GM23338 (cell line): Measurements from ENCODE around the gene SEC23IP. TPM values are rescaled to one million over a fixed set of nuclear protein-coding genes. Genes with fewer than 3 reads are reported as not detected.

Experiments
- ATAC-seq: fragments of 200-7000 bp; cut with Tn5 transposase; 3 replicates; pipeline ENCODE4 v1.9.1; 2020
- DNase-seq: peaks from one replicate; pipeline ENCODE4 v3.0.0-alpha.2; 2015; ENCODE audit warnings: low spot score
- H2AFZ ChIP-seq: fragments of 200-600 bp; sonication (generic); 2 replicates; pipeline ENCODE4 v1.8.0; 2016; ENCODE audit warnings: antibody characterized with exemption, mild to moderate bottlenecking, moderate library complexity
- H3F3A ChIP-seq: fragments of 200-600 bp; sonication (generic); replicated peaks from 2 replicates; pipeline ENCODE4 v1.8.0; 2017; ENCODE audit warnings: antibody characterized with exemption, mixed run types, low read depth
- H3K27ac ChIP-seq: fragments of 200-600 bp; sonication (generic); 2 replicates; pipeline ENCODE4 v1.6.1; 2016; ENCODE audit warnings: low read depth
- H3K27me3 ChIP-seq: fragments of 200-600 bp; sonication (generic); 2 replicates; pipeline ENCODE4 v1.8.0; 2016; ENCODE audit warnings: mild to moderate bottlenecking, mixed run types, moderate library complexity; ENCODE audit not compliant: insufficient read depth
- H3K36me3 ChIP-seq: fragments of 200-600 bp; sonication (generic); 2 replicates; pipeline ENCODE4 v1.8.0; 2016; ENCODE audit warnings: mild to moderate bottlenecking; ENCODE audit not compliant: insufficient read depth
- H3K4me1 ChIP-seq: fragments of 200-600 bp; sonication (generic); 2 replicates; pipeline ENCODE4 v1.8.0; 2016; ENCODE audit warnings: mild to moderate bottlenecking, moderate library complexity; ENCODE audit not compliant: insufficient read depth
- H3K4me2 ChIP-seq: fragments of 200-600 bp; sonication (generic); 2 replicates; pipeline ENCODE4 v1.7.1; 2017; ENCODE audit warnings: mixed run types
- H3K4me3 ChIP-seq: fragments of 200-600 bp; sonication (generic); 2 replicates; pipeline ENCODE4 v1.6.1; 2016; ENCODE audit warnings: mixed run types
- H3K79me2 ChIP-seq: fragments of 200-600 bp; sonication (generic); replicated peaks from 2 replicates; pipeline ENCODE4 v1.8.0; 2017; ENCODE audit warnings: mild to moderate bottlenecking; ENCODE audit not compliant: insufficient read depth
- H3K9me2 ChIP-seq: fragments of 200-600 bp; sonication (generic); 2 replicates; pipeline ENCODE4 v1.8.0; 2017; ENCODE audit not compliant: insufficient read depth
- H4K20me1 ChIP-seq: fragments of 200-600 bp; sonication (generic); replicated peaks from 2 replicates; pipeline ENCODE4 v1.8.0; 2017; ENCODE audit warnings: mild to moderate bottlenecking; ENCODE audit not compliant: insufficient read depth
- H3K27ac Mint-ChIP-seq: 2 replicates; pipeline ENCODE4 v1.8.0; 2020; ENCODE audit warnings: inconsistent platforms, mild to moderate bottlenecking, moderate library complexity, mixed read lengths
- H3K27me3 Mint-ChIP-seq: 3 replicates; pipeline ENCODE4 v1.8.0; 2022; ENCODE audit warnings: low read depth, mild to moderate bottlenecking, moderate library complexity, mixed read lengths, inconsistent platforms; ENCODE audit not compliant: insufficient read depth, poor library complexity
- H3K36me3 Mint-ChIP-seq: 3 replicates; pipeline ENCODE4 v1.8.0; 2021; ENCODE audit warnings: low read depth, mild to moderate bottlenecking, inconsistent platforms, moderate library complexity, mixed read lengths
- H3K4me1 Mint-ChIP-seq: 3 replicates; pipeline ENCODE4 v1.8.0; 2020; ENCODE audit warnings: mild to moderate bottlenecking, inconsistent platforms, mixed read lengths
- H3K4me3 Mint-ChIP-seq: 3 replicates; pipeline ENCODE4 v1.8.0; 2021; ENCODE audit warnings: moderate library complexity, mild to moderate bottlenecking, inconsistent platforms, mixed read lengths
- H3K9me3 Mint-ChIP-seq: 3 replicates; pipeline ENCODE4 v1.8.0; 2020; ENCODE audit warnings: moderate library complexity, mild to moderate bottlenecking, inconsistent platforms, mixed read lengths
- CREB1 ChIP-seq: fragments of 250-450 bp; sonication (Bioruptor Pico); IDR thresholded peaks from 2 replicates; pipeline ENCODE4 v1.5.0; 2020; ENCODE audit warnings: low read depth, mild to moderate bottlenecking, moderate library complexity
- CTCF ChIP-seq, 2 experiments: fragments of 200-600 bp in 1 of 2; sonication (generic) in 1 of 2; conservative IDR thresholded peaks; 2 replicates each; pipeline versions ENCODE4 v1.5.1 to v1.6.1; 2016 to 2017; ENCODE audit warnings: antibody characterized with exemption in 2 of 2, low read depth in 2 of 2, mild to moderate bottlenecking in 2 of 2, moderate library complexity in 1 of 2
- ETS1 ChIP-seq: IDR thresholded peaks from 2 replicates; pipeline ENCODE4 v1.6.1; 2016; ENCODE audit warnings: antibody characterized with exemption
- EZH2phosphoT487 ChIP-seq: fragments of 200-600 bp; sonication (generic); IDR thresholded peaks from one replicate; pipeline ENCODE4 v1.8.1; 2018; ENCODE audit warnings: antibody characterized with exemption; ENCODE audit not compliant: unreplicated experiment
- JUNB ChIP-seq: IDR thresholded peaks from one replicate; pipeline ENCODE4 v1.6.1; 2016; ENCODE audit warnings: antibody characterized with exemption; ENCODE audit not compliant: unreplicated experiment
- NANOG ChIP-seq: IDR thresholded peaks from 2 replicates; pipeline ENCODE4 v1.6.1; 2016; ENCODE audit warnings: antibody characterized with exemption, borderline replicate concordance
- POLR2AphosphoS5 ChIP-seq: IDR thresholded peaks from 2 replicates; pipeline ENCODE4 v1.6.1; 2016; ENCODE audit warnings: antibody characterized with exemption, low read depth
- REST ChIP-seq: IDR thresholded peaks from one replicate; pipeline ENCODE4 v1.6.1; 2018; ENCODE audit warnings: antibody characterized with exemption; ENCODE audit not compliant: unreplicated experiment
- STAT1 ChIP-seq: IDR thresholded peaks from one replicate; pipeline ENCODE4 v1.6.1; 2016; ENCODE audit warnings: antibody characterized with exemption; ENCODE audit not compliant: unreplicated experiment
- ZNF114 ChIP-seq: fragments of 250-450 bp; sonication (Bioruptor Pico); IDR thresholded peaks from 2 replicates; pipeline ENCODE4 v1.5.0; 2020; ENCODE audit warnings: mild to moderate bottlenecking, moderate library complexity
- ZNF331 ChIP-seq: fragments of 250-450 bp; sonication (Bioruptor Pico); IDR thresholded peaks from 2 replicates; pipeline ENCODE4 v1.5.0; 2020; ENCODE audit warnings: low read depth, mild to moderate bottlenecking, moderate library complexity
- ZNF462 ChIP-seq: fragments of 250-450 bp; sonication (Bioruptor Pico); IDR thresholded peaks from 2 replicates; pipeline ENCODE4 v1.5.0; 2020; ENCODE audit warnings: mild to moderate bottlenecking, moderate library complexity
- polyA plus RNA-seq: library from polyadenylated mRNA; unstranded; fragments of >200 nt; fragmentation: Nextera tagmentation; extraction: Ambion mirVana; gene quantifications from 2 replicates; pipeline ENCODE4 v1.2.1, GENCODE V29; 2016
- total RNA-seq: library from RNA; depleted of rRNA; stranded (reverse); fragments of >200 nt; shearing (Covaris generic); gene quantifications from 2 replicates; pipeline ENCODE4 v1.2.3, GENCODE V29; 2014

SEC23IP gene
- total and polyA plus RNA-seq, 2 experiments from 2014 or later, result 35.2 to 35.6 TPM

GRCh38 chr10:119970963-119971362 is 78.4 kb downstream of the SEC23IP start (continued):
- TF ChIP-seq ZNF462 (CRISPR knock-in tag), result no peak
- TF ChIP-seq ETS1, result no peak
- TF ChIP-seq CREB1 (CRISPR knock-in tag), result no peak

GRCh38 chr10:119973281-119973680 is 80.8 kb downstream of the SEC23IP start:
- Histone ChIP-seq H3K4me2 (no peak overlapping the region), H2AFZ (no peak overlapping the region), H3K27me3 (no peaks in the 10 kb centered on the region), H3K4me3 (no peak overlapping the region), H4K20me1 (no peaks in the 10 kb centered on the region), H3K4me1 (no peaks in the 10 kb centered on the region), H3F3A (no peaks in the 10 kb centered on the region), H3K27ac (no peak overlapping the region), H3K36me3 (no peaks in the 10 kb centered on the region), H3K9me2 (no peaks in the 10 kb centered on the region), H3K79me2 (no peaks in the 10 kb centered on the region)
- DNase-seq (peak; percentile 4), ATAC-seq (no peak)
- Mint-ChIP-seq H3K4me3 (no peak overlapping the region), H3K36me3 (no peaks in the 10 kb centered on the region), H3K9me3 (no peaks in the 10 kb centered on the region), H3K27ac (no peak overlapping the region), H3K4me1 (no peaks in the 10 kb centered on the region), H3K27me3 (peaks cover 5% of the 10 kb centered on the region)
- TF ChIP-seq ZNF114 (CRISPR knock-in tag), result no peak
- TF ChIP-seq EZH2phosphoT487, result no peak
- no peak for TF ChIP-seq ZNF331 (CRISPR knock-in tag)
- TF ChIP-seq POLR2AphosphoS5, result no peak
- no peak for TF ChIP-seq STAT1
- no peak for TF ChIP-seq JUNB
- no peak for TF ChIP-seq REST
- TF ChIP-seq CREB1 (CRISPR knock-in tag), result no peak
- no peak for TF ChIP-seq NANOG
- TF ChIP-seq CTCF (conservative IDR thresholded peaks at IDR 0.05; ENCODE audit: low read depth in 2 of 2), result no peak
